Measurements from ENCODE around the gene PLEK.

GRCh38 chr2:68420254-68420910, 55.3 kb downstream of the PLEK start:
- TF ChIP-seq POLR2AphosphoS5 (IDR thresholded peaks at IDR 0.05; ENCODE audit: low read depth, low read length) (no peak), POLR2A (IDR thresholded peaks at IDR 0.05; ENCODE audit: low read depth, low read length) (no peak), TAF1 (IDR thresholded peaks at IDR 0.05; ENCODE audit: borderline replicate concordance, low read depth, low read length) (no peak)

Data from GM12892 (cell line).